Measurements from ENCODE around the gene CCDC188.

DNA sequence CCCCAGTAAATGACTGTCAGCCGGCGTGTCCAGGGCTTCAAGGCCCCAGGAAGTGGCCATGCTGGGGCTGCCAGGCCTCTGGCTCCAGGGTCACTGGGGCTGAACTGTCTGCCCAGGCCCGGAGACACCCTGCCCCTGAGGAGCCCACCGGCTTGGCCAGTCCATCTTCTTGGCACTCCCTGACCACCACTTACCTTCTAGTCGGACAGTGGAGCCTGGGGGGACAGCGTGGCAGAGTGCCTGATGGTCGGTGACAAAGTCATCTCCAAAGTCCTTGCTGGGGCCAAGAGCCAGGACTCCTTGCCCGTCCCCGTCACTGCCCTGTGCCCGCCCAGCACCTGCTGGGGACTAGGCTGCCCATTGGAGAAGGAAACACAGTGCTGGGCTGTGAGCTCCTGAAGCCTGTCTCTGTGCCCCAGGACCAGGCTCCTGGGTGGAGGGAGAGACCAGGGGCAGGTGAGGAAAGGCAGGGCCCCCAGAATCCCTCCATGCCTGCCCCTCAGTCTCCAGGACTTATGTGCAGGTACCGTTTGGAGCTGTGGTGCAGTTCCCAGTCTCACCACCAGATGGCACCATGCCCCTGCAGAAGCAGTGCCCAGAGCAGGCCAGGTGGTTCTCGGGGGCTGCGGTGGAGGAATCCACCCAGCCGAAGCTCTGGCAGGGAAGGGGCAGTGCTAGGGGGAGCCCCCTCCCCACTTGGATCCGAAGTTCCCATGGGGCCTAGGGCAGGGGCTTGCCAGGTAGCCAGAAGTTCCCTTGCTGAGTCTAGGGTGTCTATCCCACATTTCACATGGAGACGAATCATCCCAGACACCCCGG, 6.0 kb upstream of the CCDC188 start:
- TF ChIP-seq, protein P1, sequence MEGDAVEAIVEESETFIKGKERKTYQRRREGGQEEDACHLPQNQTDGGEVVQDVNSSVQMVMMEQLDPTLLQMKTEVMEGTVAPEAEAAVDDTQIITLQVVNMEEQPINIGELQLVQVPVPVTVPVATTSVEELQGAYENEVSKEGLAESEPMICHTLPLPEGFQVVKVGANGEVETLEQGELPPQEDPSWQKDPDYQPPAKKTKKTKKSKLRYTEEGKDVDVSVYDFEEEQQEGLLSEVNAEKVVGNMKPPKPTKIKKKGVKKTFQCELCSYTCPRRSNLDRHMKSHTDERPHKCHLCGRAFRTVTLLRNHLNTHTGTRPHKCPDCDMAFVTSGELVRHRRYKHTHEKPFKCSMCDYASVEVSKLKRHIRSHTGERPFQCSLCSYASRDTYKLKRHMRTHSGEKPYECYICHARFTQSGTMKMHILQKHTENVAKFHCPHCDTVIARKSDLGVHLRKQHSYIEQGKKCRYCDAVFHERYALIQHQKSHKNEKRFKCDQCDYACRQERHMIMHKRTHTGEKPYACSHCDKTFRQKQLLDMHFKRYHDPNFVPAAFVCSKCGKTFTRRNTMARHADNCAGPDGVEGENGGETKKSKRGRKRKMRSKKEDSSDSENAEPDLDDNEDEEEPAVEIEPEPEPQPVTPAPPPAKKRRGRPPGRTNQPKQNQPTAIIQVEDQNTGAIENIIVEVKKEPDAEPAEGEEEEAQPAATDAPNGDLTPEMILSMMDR (IDR thresholded peaks at IDR 0.05) = peak; percentile 89
- no peak for TF ChIP-seq POLR2AphosphoS5 (IDR thresholded peaks at IDR 0.05; ENCODE audit: low read depth, low read length)
- TF ChIP-seq, protein P2, sequence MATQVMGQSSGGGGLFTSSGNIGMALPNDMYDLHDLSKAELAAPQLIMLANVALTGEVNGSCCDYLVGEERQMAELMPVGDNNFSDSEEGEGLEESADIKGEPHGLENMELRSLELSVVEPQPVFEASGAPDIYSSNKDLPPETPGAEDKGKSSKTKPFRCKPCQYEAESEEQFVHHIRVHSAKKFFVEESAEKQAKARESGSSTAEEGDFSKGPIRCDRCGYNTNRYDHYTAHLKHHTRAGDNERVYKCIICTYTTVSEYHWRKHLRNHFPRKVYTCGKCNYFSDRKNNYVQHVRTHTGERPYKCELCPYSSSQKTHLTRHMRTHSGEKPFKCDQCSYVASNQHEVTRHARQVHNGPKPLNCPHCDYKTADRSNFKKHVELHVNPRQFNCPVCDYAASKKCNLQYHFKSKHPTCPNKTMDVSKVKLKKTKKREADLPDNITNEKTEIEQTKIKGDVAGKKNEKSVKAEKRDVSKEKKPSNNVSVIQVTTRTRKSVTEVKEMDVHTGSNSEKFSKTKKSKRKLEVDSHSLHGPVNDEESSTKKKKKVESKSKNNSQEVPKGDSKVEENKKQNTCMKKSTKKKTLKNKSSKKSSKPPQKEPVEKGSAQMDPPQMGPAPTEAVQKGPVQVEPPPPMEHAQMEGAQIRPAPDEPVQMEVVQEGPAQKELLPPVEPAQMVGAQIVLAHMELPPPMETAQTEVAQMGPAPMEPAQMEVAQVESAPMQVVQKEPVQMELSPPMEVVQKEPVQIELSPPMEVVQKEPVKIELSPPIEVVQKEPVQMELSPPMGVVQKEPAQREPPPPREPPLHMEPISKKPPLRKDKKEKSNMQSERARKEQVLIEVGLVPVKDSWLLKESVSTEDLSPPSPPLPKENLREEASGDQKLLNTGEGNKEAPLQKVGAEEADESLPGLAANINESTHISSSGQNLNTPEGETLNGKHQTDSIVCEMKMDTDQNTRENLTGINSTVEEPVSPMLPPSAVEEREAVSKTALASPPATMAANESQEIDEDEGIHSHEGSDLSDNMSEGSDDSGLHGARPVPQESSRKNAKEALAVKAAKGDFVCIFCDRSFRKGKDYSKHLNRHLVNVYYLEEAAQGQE (IDR thresholded peaks at IDR 0.05; ENCODE audit: insufficient read depth in 1 of 2, low read depth in 2 of 2, low read length in 1 of 2) = 0 out of 4 replicates have a peak, but pooled peaks of 1 of the 2 experiments have one; percentile 9
- no peak for TF ChIP-seq TCF7L2 (IDR thresholded peaks at IDR 0.05; ENCODE audit: low read depth, low read length)
- TF ChIP-seq SIN3A (IDR thresholded peaks at IDR 0.05; ENCODE audit: borderline replicate concordance, insufficient read depth, low read depth, low read length) = no peak
